A673 (cell line): ENCODE data around the gene P4HB.

Experiments used
- EZH2 ChIP-seq: fragments of 200-600 bp; sonication (generic); IDR thresholded peaks from 2 replicates; pipeline ENCODE4 v1.6.1; 2017; ENCODE audit warnings: borderline replicate concordance, low read depth, mild to moderate bottlenecking, mixed read lengths, antibody characterized with exemption, low read length; ENCODE audit not compliant: poor library complexity, severe bottlenecking
- TF ChIP-seq, protein P1 (sequence below): fragments of 300-800, 200-600 bp; sonication (generic); conservative IDR thresholded peaks from 2 replicates; pipeline ENCODE4 v1.5.1; 2017; ENCODE audit warnings: low read depth, mild to moderate bottlenecking, antibody characterized with exemption, low read length, moderate library complexity, mixed read lengths

DNA sequence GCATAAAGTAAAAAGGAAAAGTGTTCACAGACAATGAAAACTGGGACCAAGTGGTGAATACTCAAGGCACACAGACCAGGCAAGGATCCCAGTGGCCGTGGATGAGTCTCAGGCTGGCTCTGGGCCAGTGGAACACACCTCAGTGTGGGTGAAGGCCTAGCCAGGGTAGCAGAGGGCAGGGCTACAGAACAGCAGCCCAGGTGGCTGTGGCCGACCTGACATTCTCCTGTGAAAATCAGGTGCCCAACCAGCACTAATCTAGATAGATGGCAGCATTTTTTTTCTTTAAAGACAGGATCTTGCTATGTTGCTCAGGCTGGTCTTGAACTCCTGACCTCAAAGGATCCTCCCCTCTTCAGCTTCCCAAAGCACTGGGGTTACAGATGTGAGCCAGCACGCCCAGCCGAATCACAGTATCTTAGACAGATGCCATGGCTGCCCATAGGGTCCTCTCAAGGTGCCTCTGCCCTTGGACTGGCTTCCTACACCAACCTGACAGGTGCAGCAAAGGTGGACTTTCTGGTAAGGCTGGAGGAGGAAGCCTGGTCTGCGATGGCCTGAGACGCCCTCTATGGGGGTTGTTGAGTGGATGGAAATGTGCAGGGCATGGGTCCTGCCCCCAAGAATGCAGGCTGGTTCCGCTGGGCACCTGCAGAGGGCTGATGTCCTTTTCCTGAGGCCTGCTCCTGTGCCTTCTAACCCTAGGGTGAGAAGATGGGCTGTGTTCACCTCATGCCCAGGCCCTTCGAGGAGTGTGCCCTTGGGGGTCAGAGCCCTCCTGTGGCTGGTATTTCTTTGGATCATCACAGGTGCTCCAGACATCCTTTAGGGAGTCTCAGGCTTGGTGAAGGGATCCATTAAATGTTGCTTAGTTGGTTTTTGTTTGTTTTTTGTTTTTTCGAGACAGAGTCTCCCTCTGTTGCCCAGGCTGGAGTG is 3.8 kb upstream of the P4HB start:
- TF ChIP-seq, protein P1, sequence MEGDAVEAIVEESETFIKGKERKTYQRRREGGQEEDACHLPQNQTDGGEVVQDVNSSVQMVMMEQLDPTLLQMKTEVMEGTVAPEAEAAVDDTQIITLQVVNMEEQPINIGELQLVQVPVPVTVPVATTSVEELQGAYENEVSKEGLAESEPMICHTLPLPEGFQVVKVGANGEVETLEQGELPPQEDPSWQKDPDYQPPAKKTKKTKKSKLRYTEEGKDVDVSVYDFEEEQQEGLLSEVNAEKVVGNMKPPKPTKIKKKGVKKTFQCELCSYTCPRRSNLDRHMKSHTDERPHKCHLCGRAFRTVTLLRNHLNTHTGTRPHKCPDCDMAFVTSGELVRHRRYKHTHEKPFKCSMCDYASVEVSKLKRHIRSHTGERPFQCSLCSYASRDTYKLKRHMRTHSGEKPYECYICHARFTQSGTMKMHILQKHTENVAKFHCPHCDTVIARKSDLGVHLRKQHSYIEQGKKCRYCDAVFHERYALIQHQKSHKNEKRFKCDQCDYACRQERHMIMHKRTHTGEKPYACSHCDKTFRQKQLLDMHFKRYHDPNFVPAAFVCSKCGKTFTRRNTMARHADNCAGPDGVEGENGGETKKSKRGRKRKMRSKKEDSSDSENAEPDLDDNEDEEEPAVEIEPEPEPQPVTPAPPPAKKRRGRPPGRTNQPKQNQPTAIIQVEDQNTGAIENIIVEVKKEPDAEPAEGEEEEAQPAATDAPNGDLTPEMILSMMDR = no peak
- no peak for TF ChIP-seq EZH2
